HepG2 (cell line): ENCODE measurements around the gene BCAT1. TPM values are rescaled to one million over a fixed set of nuclear protein-coding genes. Genes with fewer than 3 reads are reported as not detected.

ENCODE experiments used
- ATAC-seq: fragments of 200-7000 bp; cut with Tn5 transposase; 3 replicates; pipeline ENCODE4 v1.9.1; 2020; ENCODE audit warnings: mild to moderate bottlenecking, moderate library complexity
- BruUV-seq: library from RNA; stranded (reverse); fragments of 400-500 nt; replicated peaks from 2 replicates; lab custom pipeline; 2021; lab: Mats Ljungman, UMichigan
- CTCF ChIA-PET: fragments of 300-600 bp; formaldehyde crosslinking; extraction: SDS; loops from one replicate; lab custom pipeline; 2021; ENCODE audit warnings: low total read pairs, inconsistent platforms, low intra/inter-chr PET ratio; lab: Yijun Ruan, JAX
- POLR2A ChIA-PET: fragments of 350-600 bp; sonication (Branson Sonifier 250); formaldehyde crosslinking; loops from one replicate; lab custom pipeline; 2020; ENCODE audit warnings: antibody characterized with exemption, inconsistent platforms; lab: Yijun Ruan, JAX
- DNase-seq: peaks from one replicate; pipeline ENCODE4 v3.0.0-alpha.2; 2015; ENCODE audit warnings: low spot score
- FAIRE-seq: peaks from 3 replicates; lab custom pipeline; 2011; peaks lifted over from hg19 to GRCh38; lab: Jason Lieb, UNC
- H2AFZ ChIP-seq: one replicate; pipeline ENCODE4 v1.6.1; 2011; ENCODE audit warnings: low read length, inconsistent platforms
- H3K27ac ChIP-seq: fragments of 300-600 bp; 3 replicates; pipeline ENCODE4 v1.8.0; 2011; ENCODE audit warnings: mixed run types, mild to moderate bottlenecking, mixed read lengths, low read length, inconsistent platforms; ENCODE audit not compliant: insufficient read depth; ENCODE audit errors: extremely low read length
- H3K27me3 ChIP-seq, 2 experiments: fragments of 200-600 bp in 1 of 2; 2 replicates in 1 of 2; 3 replicates in 1 of 2; pipeline versions ENCODE4 v1.6.0 to v1.8.0; 2011; ENCODE audit warnings: low read length in 2 of 2, mild to moderate bottlenecking in 2 of 2, moderate library complexity in 2 of 2, inconsistent platforms in 1 of 2; ENCODE audit not compliant: insufficient read depth in 2 of 2, control insufficient read depth in 1 of 2
- H3K36me3 ChIP-seq, 2 experiments: fragments of 200-600 bp in 1 of 2; replicated peaks in 1 of 2; 2 replicates in 1 of 2; 3 replicates in 1 of 2; pipeline versions ENCODE4 v1.5.1 to v1.8.0; 2011; ENCODE audit warnings: low read length in 2 of 2, inconsistent platforms in 1 of 2; ENCODE audit not compliant: insufficient read depth in 2 of 2, control insufficient read depth in 1 of 2
- H3K4me1 ChIP-seq: 2 replicates; pipeline ENCODE4 v1.5.1; 2012; ENCODE audit warnings: low read length, inconsistent platforms; ENCODE audit not compliant: insufficient read depth
- H3K4me2 ChIP-seq: 2 replicates; pipeline ENCODE4 v1.6.0; 2011; ENCODE audit warnings: low read depth, low read length, inconsistent platforms
- H3K4me3 ChIP-seq, 3 experiments: fragments of 200-600 bp in 1 of 3; sonication (generic), shearing (Covaris generic) in 1 of 3; replicated peaks in 1 of 3; 2 replicates each; pipeline ENCODE4 v1.5.1; 2011 to 2016; ENCODE audit warnings: low read length in 3 of 3, inconsistent platforms in 2 of 3, low read depth in 2 of 3, mild to moderate bottlenecking in 2 of 3, control low read depth in 1 of 3, mixed read lengths in 1 of 3; ENCODE audit not compliant: insufficient read depth in 1 of 3
- H3K79me2 ChIP-seq: one replicate; pipeline ENCODE4 v1.6.1; 2011; ENCODE audit warnings: low read length, inconsistent platforms; ENCODE audit not compliant: insufficient read depth
- H3K9ac ChIP-seq: 2 replicates; pipeline ENCODE4 v1.6.0; 2011; ENCODE audit warnings: mild to moderate bottlenecking, low read depth, low read length, inconsistent platforms; ENCODE audit not compliant: insufficient read depth
- H3K9me3 ChIP-seq: 2 replicates; pipeline ENCODE4 v1.5.1; 2012; ENCODE audit warnings: mild to moderate bottlenecking, low read length
- H4K20me1 ChIP-seq: 2 replicates; pipeline ENCODE4 v1.6.0; 2011; ENCODE audit warnings: inconsistent platforms, mild to moderate bottlenecking, low read length, moderate library complexity; ENCODE audit not compliant: insufficient read depth
- FIP1L1 ChIP-seq: fragments of 200-400 bp; formaldehyde crosslinking; IDR thresholded peaks from 2 replicates; pipeline ENCODE4 v1.6.1; 2018; ENCODE audit warnings: low read depth, mild to moderate bottlenecking, low read length, moderate library complexity, borderline replicate concordance; ENCODE audit not compliant: insufficient read depth
- FOXC1 ChIP-seq: sonication (generic); formaldehyde crosslinking; IDR thresholded peaks from 2 replicates; pipeline ENCODE4 v1.8.0; 2022; ENCODE audit warnings: mild to moderate bottlenecking, missing genetic modification reagents, borderline replicate concordance
- HOMEZ ChIP-seq: IDR thresholded peaks from 2 replicates; pipeline ENCODE4 v1.6.1; 2016; ENCODE audit warnings: low read depth
- KLF16 ChIP-seq, 2 experiments: sonication (generic) in 1 of 2; formaldehyde crosslinking in 1 of 2; IDR thresholded peaks; 2 replicates each; pipeline versions ENCODE4 v1.6.1 to v1.8.0; 2016 to 2023; ENCODE audit warnings: missing genetic modification reagents in 2 of 2, missing compliant biosample characterization in 1 of 2
- NR2F6 ChIP-seq, 2 experiments: IDR thresholded peaks; 2 replicates each; pipeline ENCODE4 v1.6.1; 2016; ENCODE audit warnings: antibody characterized with exemption in 1 of 2, mild to moderate bottlenecking in 1 of 2
- TSC22D2 ChIP-seq: sonication (generic); formaldehyde crosslinking; IDR thresholded peaks from 2 replicates; pipeline ENCODE4 v1.5.1; 2020; ENCODE audit warnings: missing genetic modification reagents, mild to moderate bottlenecking, borderline replicate concordance
- ZNF546 ChIP-seq: sonication (generic); formaldehyde crosslinking; conservative IDR thresholded peaks from 2 replicates; pipeline ENCODE4 v1.8.1; 2023; ENCODE audit warnings: mild to moderate bottlenecking, missing genetic modification reagents
- ZNF614 ChIP-seq: IDR thresholded peaks from 2 replicates; pipeline ENCODE4 v1.6.1; 2018; ENCODE audit warnings: missing biosample characterization, missing genetic modification reagents, inconsistent platforms, borderline replicate concordance
- ZNF788 ChIP-seq: sonication (generic); formaldehyde crosslinking; IDR thresholded peaks from 2 replicates; pipeline ENCODE4 v1.5.0; 2020; ENCODE audit warnings: mild to moderate bottlenecking, missing genetic modification reagents, borderline replicate concordance
- WGBS: methylation state at CpG from one replicate; pipeline ENCODE4 v1.1.6; 2017; ENCODE audit warnings: low lambda C conversion rate; 5-methylcytosine and 5-hydroxymethylcytosine counted together
- in situ Hi-C: cut with HindIII; loops from 2 replicates; pipeline ENCODE4 v1.10.0; 2017; ENCODE audit warnings: low pct_unique_long_range_greater_than_20kb; ENCODE audit not compliant: extremely low pct_ligation_motif_present
- intact Hi-C: fragments of 100-400 bp; cut with micrococcal nuclease; formaldehyde crosslinking; loops from one replicate; pipeline ENCODE4 v1.10.0; 2022; ENCODE audit not compliant: unreplicated experiment
- polyA plus RNA-seq, 8 experiments: library from polyadenylated mRNA; depleted of rRNA in 3 of 8; stranded (reverse) in 7 of 8; unstranded in 1 of 8; fragments of >200 nt; fragmentation: Illumina TruSeq in 4 of 8; extraction: Trizol in 4 of 8; gene quantifications; 2 replicates each; pipeline versions ENCODE4 v1.2.1 to v1.2.3, GENCODE V29; 2011 to 2016; ENCODE audit warnings: low read depth in 4 of 8, missing spikeins in 1 of 8, mixed read lengths in 1 of 8; ENCODE audit not compliant: insufficient read depth in 1 of 8
- total RNA-seq, 5 experiments: library from RNA; depleted of rRNA; stranded (reverse); fragments of >200 nt; fragmentation: Illumina TruSeq; extraction: Trizol; gene quantifications; 2 replicates each; pipeline ENCODE4 v1.2.3, GENCODE V29; 2016; ENCODE audit warnings: low read depth in 1 of 5
- TF ChIP-seq, protein P1 (sequence below): sonication (generic); formaldehyde crosslinking; IDR thresholded peaks from 2 replicates; pipeline ENCODE4; 2020; ENCODE audit warnings: missing genetic modification reagents, mild to moderate bottlenecking, borderline replicate concordance
- TF ChIP-seq, protein P2 (sequence below): sonication (generic); formaldehyde crosslinking; IDR thresholded peaks from 2 replicates; pipeline ENCODE4 v1.5.1; 2020; ENCODE audit warnings: missing genetic modification reagents, mild to moderate bottlenecking, borderline replicate concordance

The BCAT1 gene
- total and polyA plus RNA-seq, 2 of the 13 experiments (the other 11 are each of a cell fraction or from before 2014, with no cell fraction given), result 8.0 to 75.5 TPM

DNA sequence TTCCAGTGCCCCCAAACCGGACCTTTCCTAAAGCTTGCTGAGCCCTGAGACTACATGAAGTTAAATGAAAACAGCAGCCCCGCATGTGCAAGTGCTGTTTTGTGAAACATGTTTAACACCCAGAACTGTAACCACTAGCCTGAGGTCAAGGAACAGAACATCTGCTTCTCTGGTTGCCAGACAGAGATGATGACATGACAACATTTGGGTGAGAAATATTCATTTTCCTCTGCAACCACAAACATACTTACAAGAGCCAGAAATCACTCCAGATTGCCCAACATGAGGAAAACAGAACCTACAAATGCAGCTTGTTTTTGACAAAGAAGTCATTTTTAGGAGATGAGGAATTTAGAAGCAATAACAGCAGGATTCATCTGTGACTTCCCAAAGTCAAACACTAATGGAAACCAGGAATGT lies 110.4 kb downstream of the BCAT1 start:
- WGBS, result 79% methylated on average over 2 of the region's 2 CpGs
- H3K4me2 ChIP-seq, result no peak overlapping the region
- intact Hi-C loops (no loop called here), in situ Hi-C loops (no loop called here)
- H3K9me3 ChIP-seq, result no peaks in the 10 kb centered on the region
- no peak overlapping the region for H2AFZ ChIP-seq
- no peak for DNase-seq
- H4K20me1 ChIP-seq, result no peaks in the 10 kb centered on the region
- no peak overlapping the region for H3K9ac ChIP-seq
- H3K27ac ChIP-seq, result no peak overlapping the region
- POLR2A ChIA-PET, result no interaction called here
- no peak overlapping the region for H3K4me3 ChIP-seq
- FAIRE-seq, result no peak
- CTCF ChIA-PET, result no interaction called here
- TF ChIP-seq FIP1L1 (no peak), NR2F6 (IDR thresholded peaks at IDR 0.05) (no peak), NR2F6 (CRISPR knock-in tag; IDR thresholded peaks at IDR 0.05) (no peak), ZNF788 (CRISPR knock-in tag) (no peak), ZNF614 (CRISPR knock-in tag) (no peak), FOXC1 (CRISPR knock-in tag) (no peak), ZNF546 (no peak), KLF16 (CRISPR knock-in tag; IDR thresholded peaks at IDR 0.05) (no peak), HOMEZ (CRISPR knock-in tag) (no peak), TSC22D2 (CRISPR knock-in tag) (no peak)
- TF ChIP-seq, protein P1, sequence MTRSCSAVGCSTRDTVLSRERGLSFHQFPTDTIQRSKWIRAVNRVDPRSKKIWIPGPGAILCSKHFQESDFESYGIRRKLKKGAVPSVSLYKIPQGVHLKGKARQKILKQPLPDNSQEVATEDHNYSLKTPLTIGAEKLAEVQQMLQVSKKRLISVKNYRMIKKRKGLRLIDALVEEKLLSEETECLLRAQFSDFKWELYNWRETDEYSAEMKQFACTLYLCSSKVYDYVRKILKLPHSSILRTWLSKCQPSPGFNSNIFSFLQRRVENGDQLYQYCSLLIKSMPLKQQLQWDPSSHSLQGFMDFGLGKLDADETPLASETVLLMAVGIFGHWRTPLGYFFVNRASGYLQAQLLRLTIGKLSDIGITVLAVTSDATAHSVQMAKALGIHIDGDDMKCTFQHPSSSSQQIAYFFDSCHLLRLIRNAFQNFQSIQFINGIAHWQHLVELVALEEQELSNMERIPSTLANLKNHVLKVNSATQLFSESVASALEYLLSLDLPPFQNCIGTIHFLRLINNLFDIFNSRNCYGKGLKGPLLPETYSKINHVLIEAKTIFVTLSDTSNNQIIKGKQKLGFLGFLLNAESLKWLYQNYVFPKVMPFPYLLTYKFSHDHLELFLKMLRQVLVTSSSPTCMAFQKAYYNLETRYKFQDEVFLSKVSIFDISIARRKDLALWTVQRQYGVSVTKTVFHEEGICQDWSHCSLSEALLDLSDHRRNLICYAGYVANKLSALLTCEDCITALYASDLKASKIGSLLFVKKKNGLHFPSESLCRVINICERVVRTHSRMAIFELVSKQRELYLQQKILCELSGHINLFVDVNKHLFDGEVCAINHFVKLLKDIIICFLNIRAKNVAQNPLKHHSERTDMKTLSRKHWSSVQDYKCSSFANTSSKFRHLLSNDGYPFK, result no peak
- TF ChIP-seq, protein P2, sequence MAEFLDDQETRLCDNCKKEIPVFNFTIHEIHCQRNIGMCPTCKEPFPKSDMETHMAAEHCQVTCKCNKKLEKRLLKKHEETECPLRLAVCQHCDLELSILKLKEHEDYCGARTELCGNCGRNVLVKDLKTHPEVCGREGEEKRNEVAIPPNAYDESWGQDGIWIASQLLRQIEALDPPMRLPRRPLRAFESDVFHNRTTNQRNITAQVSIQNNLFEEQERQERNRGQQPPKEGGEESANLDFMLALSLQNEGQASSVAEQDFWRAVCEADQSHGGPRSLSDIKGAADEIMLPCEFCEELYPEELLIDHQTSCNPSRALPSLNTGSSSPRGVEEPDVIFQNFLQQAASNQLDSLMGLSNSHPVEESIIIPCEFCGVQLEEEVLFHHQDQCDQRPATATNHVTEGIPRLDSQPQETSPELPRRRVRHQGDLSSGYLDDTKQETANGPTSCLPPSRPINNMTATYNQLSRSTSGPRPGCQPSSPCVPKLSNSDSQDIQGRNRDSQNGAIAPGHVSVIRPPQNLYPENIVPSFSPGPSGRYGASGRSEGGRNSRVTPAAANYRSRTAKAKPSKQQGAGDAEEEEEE (CRISPR knock-in tag), result no peak
- H3K27me3 ChIP-seq, result no peaks in the 10 kb centered on the region
- H3K4me1 ChIP-seq, result no peaks in the 10 kb centered on the region
- no TSS peak for BruUV-seq
- ATAC-seq, result no peak
- no peaks in the 10 kb centered on the region for H3K79me2 ChIP-seq
- peaks cover 2 to 12% of the 10 kb centered on the region in 2 experiments; a peak in 2 of 5 replicates for H3K36me3 ChIP-seq
